IMR-90 (cell line): ENCODE results near the gene ZDHHC14. TPM values are rescaled to one million over a fixed set of nuclear protein-coding genes. Genes with fewer than 3 reads are reported as not detected.

Source experiments
- ATAC-seq: fragments of 200-7000 bp; cut with Tn5 transposase; 2 replicates; pipeline ENCODE4 v1.9.1; 2020; ENCODE audit warnings: low read depth, mild to moderate bottlenecking, moderate library complexity
- BruUV-seq: library from RNA; stranded (reverse); fragments of 400-500 nt; replicated peaks from 2 replicates; lab custom pipeline; 2021; lab: Mats Ljungman, UMichigan
- CTCF ChIA-PET: fragments of 300-600 bp; formaldehyde crosslinking; extraction: SDS; loops from one replicate; lab custom pipeline; 2021; ENCODE audit warnings: antibody characterized with exemption; lab: Yijun Ruan, JAX
- POLR2A ChIA-PET: fragments of 300-600 bp; sonication (Branson Sonifier 250); formaldehyde crosslinking; loops from one replicate; lab custom pipeline; 2022; ENCODE audit warnings: antibody characterized with exemption; ENCODE audit not compliant: unreplicated experiment; lab: Charles Lee
- DNase-seq: peaks from one replicate; pipeline ENCODE4 v3.0.0; 2013
- H2AFZ ChIP-seq: replicated peaks from 2 replicates; pipeline ENCODE3; 2013; ENCODE audit warnings: low read length, mild to moderate bottlenecking; ENCODE audit not compliant: poor library complexity
- H2AK5ac ChIP-seq: 2 replicates; pipeline ENCODE4 v1.6.1; 2013; ENCODE audit warnings: low read depth, low read length, inconsistent platforms
- H2AK9ac ChIP-seq: replicated peaks from 2 replicates; pipeline ENCODE3; 2013; ENCODE audit warnings: mild to moderate bottlenecking, low read depth, low read length, moderate library complexity; ENCODE audit not compliant: poor library complexity
- H2BK120ac ChIP-seq: 2 replicates; pipeline ENCODE4 v1.6.1; 2013; ENCODE audit warnings: low read depth, low read length, inconsistent platforms
- H2BK15ac ChIP-seq: 3 replicates; pipeline ENCODE4 v1.6.1; 2013; ENCODE audit warnings: low read depth, low read length, inconsistent platforms
- H2BK20ac ChIP-seq: 2 replicates; pipeline ENCODE4 v1.6.1; 2013; ENCODE audit warnings: low read depth, mild to moderate bottlenecking, inconsistent platforms, low read length, moderate library complexity
- H2BK5ac ChIP-seq: 2 replicates; pipeline ENCODE4 v1.6.1; 2013; ENCODE audit warnings: mild to moderate bottlenecking, low read depth, low read length, inconsistent platforms; ENCODE audit not compliant: poor library complexity, severe bottlenecking
- H3K14ac ChIP-seq: replicated peaks from 2 replicates; pipeline ENCODE4 v1.6.1; 2013; ENCODE audit warnings: low read depth, low read length, inconsistent platforms
- H3K18ac ChIP-seq: 2 replicates; pipeline ENCODE4 v1.6.1; 2013; ENCODE audit warnings: low read depth, low read length, control low read depth
- H3K23ac ChIP-seq: 2 replicates; pipeline ENCODE4 v1.6.1; 2013; ENCODE audit warnings: low read depth, low read length, inconsistent platforms
- H3K27ac ChIP-seq: 2 replicates; pipeline ENCODE4 v1.5.1; 2013; ENCODE audit warnings: mild to moderate bottlenecking, control low read depth, low read length; ENCODE audit not compliant: insufficient read depth
- H3K27me3 ChIP-seq: 2 replicates; pipeline ENCODE4 v1.6.1; 2013; ENCODE audit warnings: low read length; ENCODE audit not compliant: control insufficient read depth, insufficient read depth
- H3K36me3 ChIP-seq: 2 replicates; pipeline ENCODE4 v1.6.1; 2013; ENCODE audit warnings: low read length, mixed read lengths; ENCODE audit not compliant: control insufficient read depth, insufficient read depth
- H3K4ac ChIP-seq: 2 replicates; pipeline ENCODE4 v1.6.1; 2013; ENCODE audit warnings: low read depth, low read length, inconsistent platforms
- H3K4me1 ChIP-seq: 2 replicates; pipeline ENCODE4 v1.6.1; 2013; ENCODE audit warnings: low read length, mixed read lengths; ENCODE audit not compliant: control insufficient read depth, insufficient read depth
- H3K4me2 ChIP-seq: 2 replicates; pipeline ENCODE4 v1.6.1; 2013; ENCODE audit warnings: low read depth, mild to moderate bottlenecking, control low read depth, low read length, moderate library complexity
- H3K4me3 ChIP-seq: 2 replicates; pipeline ENCODE4 v1.5.1; 2013; ENCODE audit warnings: low read depth, mild to moderate bottlenecking, control low read depth, low read length, moderate library complexity; ENCODE audit not compliant: insufficient read depth
- H3K56ac ChIP-seq: 2 replicates; pipeline ENCODE4 v1.6.1; 2013; ENCODE audit warnings: low read length, inconsistent platforms; ENCODE audit not compliant: insufficient read depth; ENCODE audit errors: extremely low read depth
- H3K79me1 ChIP-seq, 2 experiments: 2 replicates each; pipeline ENCODE4 v1.6.1; 2013; ENCODE audit warnings: low read length in 2 of 2, inconsistent platforms in 1 of 2, low read depth in 1 of 2
- H3K9ac ChIP-seq: 2 replicates; pipeline ENCODE4 v1.6.1; 2013; ENCODE audit warnings: low read depth, low read length, control low read depth
- H3K9me1 ChIP-seq: 2 replicates; pipeline ENCODE4 v1.6.1; 2013; ENCODE audit warnings: low read length, inconsistent platforms; ENCODE audit not compliant: insufficient read depth
- H3K9me3 ChIP-seq: 2 replicates; pipeline ENCODE4 v1.6.1; 2013; ENCODE audit warnings: low read length; ENCODE audit not compliant: control insufficient read depth, insufficient read depth
- H4K20me1 ChIP-seq: 2 replicates; pipeline ENCODE4 v1.6.1; 2013; ENCODE audit warnings: low read length, inconsistent platforms; ENCODE audit not compliant: insufficient read depth
- H4K5ac ChIP-seq: 2 replicates; pipeline ENCODE4 v1.6.1; 2013; ENCODE audit warnings: mild to moderate bottlenecking, low read depth, low read length, control low read depth
- H4K8ac ChIP-seq, 2 experiments: 2 replicates each; pipeline ENCODE4 v1.6.1; 2013; ENCODE audit warnings: low read depth in 2 of 2, low read length in 2 of 2, control low read depth in 1 of 2, inconsistent platforms in 1 of 2
- H4K91ac ChIP-seq: 2 replicates; pipeline ENCODE4 v1.6.1; 2013; ENCODE audit warnings: low read depth, low read length, inconsistent platforms; ENCODE audit not compliant: insufficient read depth
- CEBPB ChIP-seq: IDR thresholded peaks from 2 replicates; pipeline ENCODE4 v1.6.1; 2012; ENCODE audit warnings: low read depth, low read length, improper control_type of control experiment
- CHD1 ChIP-seq: IDR thresholded peaks from 2 replicates; pipeline ENCODE4 v1.6.1; 2012; ENCODE audit warnings: low read depth, low read length, improper control_type of control experiment
- MAZ ChIP-seq: IDR thresholded peaks from 2 replicates; pipeline ENCODE4 v1.6.1; 2012; ENCODE audit warnings: low read depth, mild to moderate bottlenecking, low read length, improper control_type of control experiment, moderate library complexity, borderline replicate concordance
- POLR2A ChIP-seq: IDR thresholded peaks from 2 replicates; pipeline ENCODE4 v1.6.1; 2012; ENCODE audit warnings: mild to moderate bottlenecking, low read depth, low read length
- RAD21 ChIP-seq: IDR thresholded peaks from 2 replicates; pipeline ENCODE4 v1.6.1; 2012; ENCODE audit warnings: low read length, improper control_type of control experiment
- RCOR1 ChIP-seq: IDR thresholded peaks from 2 replicates; pipeline ENCODE4 v1.6.1; 2012; ENCODE audit warnings: mild to moderate bottlenecking, low read length, improper control_type of control experiment; ENCODE audit not compliant: insufficient replicate concordance
- RFX5 ChIP-seq: IDR thresholded peaks from 2 replicates; pipeline ENCODE4 v1.8.0; 2012; ENCODE audit warnings: low read depth, mild to moderate bottlenecking, low read length, moderate library complexity
- dilution Hi-C: fragments of 300-500 bp; cut with HindIII; formaldehyde crosslinking; loops from one replicate; pipeline ENCODE4 v1.14.3; 2018; ENCODE audit warnings: low sequenced_read_pairs; ENCODE audit not compliant: unreplicated experiment
- in situ Hi-C: fragments of 300-500 bp; cut with MboI; formaldehyde crosslinking; loops from 3 replicates; pipeline ENCODE4 v1.14.3; 2019; ENCODE audit warnings: low sequenced_read_pairs, inconsistent platforms, mixed read lengths
- intact Hi-C: fragments of 100-400 bp; cut with micrococcal nuclease; formaldehyde crosslinking; loops from 2 replicates; pipeline ENCODE4 v1.10.0; 2022
- polyA plus RNA-seq, 3 experiments: library from polyadenylated mRNA; depleted of rRNA; stranded (reverse); fragments of >200 nt; gene quantifications; 2 replicates each; pipeline ENCODE4 v1.2.3, GENCODE V29; 2012; ENCODE audit warnings: low replicate concordance in 1 of 3
- total RNA-seq: library from RNA; depleted of rRNA; stranded (reverse); fragments of >200 nt; gene quantifications from 2 replicates; pipeline ENCODE4 v1.2.3, GENCODE V29; 2012
- TF ChIP-seq, protein P1 (sequence below): conservative IDR thresholded peaks from 2 replicates; pipeline ENCODE4 v1.5.1; 2012; ENCODE audit warnings: mild to moderate bottlenecking, low read depth, low read length, improper control_type of control experiment
- TF ChIP-seq, protein P2 (sequence below): fragments of 150-350 bp; IDR thresholded peaks from 2 replicates; pipeline ENCODE4 v1.6.1; 2017; ENCODE audit warnings: mild to moderate bottlenecking, antibody characterized with exemption, low read length, low read depth

ZDHHC14 gene
- total and polyA plus RNA-seq, 2 of the 4 experiments (the other 2 are of a cell fraction): 0.90 to 2.0 TPM

DNA sequence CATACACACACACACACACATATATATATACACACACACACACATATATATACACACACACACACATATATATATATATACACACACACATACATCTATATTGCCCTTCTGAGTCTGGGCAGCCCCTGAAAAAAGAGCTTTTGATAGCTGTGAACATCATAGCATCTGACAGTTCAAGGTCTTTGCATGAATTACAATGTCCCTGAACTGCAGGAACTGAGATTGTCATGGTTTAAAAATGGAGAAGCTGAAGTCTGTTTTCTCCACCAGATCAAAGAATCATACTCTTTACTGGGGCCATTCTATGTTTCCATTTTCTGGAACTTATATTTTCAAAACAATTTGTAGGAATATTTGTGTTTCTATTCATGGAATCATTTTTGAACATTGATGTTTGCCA, 189.8 kb downstream of the ZDHHC14 start:
- H2AK5ac ChIP-seq: no peak overlapping the region
- H4K91ac ChIP-seq: no peak overlapping the region
- H2BK120ac ChIP-seq: no peak overlapping the region
- no TSS peak for BruUV-seq
- H4K20me1 ChIP-seq: no peaks in the 10 kb centered on the region
- H3K4me3 ChIP-seq: no peak overlapping the region
- no peak overlapping the region for H3K27ac ChIP-seq
- H4K5ac ChIP-seq: no peak overlapping the region
- H3K56ac ChIP-seq: no peak overlapping the region
- no peak overlapping the region for H4K8ac ChIP-seq
- intact Hi-C loops: no loop called here
- no peak overlapping the region for H2BK20ac ChIP-seq
- no peak overlapping the region for H3K14ac ChIP-seq
- H2AFZ ChIP-seq: no peak overlapping the region
- no peaks in the 10 kb centered on the region for H3K36me3 ChIP-seq
- H2AK9ac ChIP-seq: no peak overlapping the region
- no peaks in the 10 kb centered on the region for H3K79me1 ChIP-seq
- no peaks in the 10 kb centered on the region for H3K9me3 ChIP-seq
- TF ChIP-seq CEBPB (no peak), MAZ (no peak), RCOR1 (no peak), CHD1 (no peak), POLR2A (no peak), RFX5 (no peak), RAD21 (no peak)
- TF ChIP-seq, protein P1, sequence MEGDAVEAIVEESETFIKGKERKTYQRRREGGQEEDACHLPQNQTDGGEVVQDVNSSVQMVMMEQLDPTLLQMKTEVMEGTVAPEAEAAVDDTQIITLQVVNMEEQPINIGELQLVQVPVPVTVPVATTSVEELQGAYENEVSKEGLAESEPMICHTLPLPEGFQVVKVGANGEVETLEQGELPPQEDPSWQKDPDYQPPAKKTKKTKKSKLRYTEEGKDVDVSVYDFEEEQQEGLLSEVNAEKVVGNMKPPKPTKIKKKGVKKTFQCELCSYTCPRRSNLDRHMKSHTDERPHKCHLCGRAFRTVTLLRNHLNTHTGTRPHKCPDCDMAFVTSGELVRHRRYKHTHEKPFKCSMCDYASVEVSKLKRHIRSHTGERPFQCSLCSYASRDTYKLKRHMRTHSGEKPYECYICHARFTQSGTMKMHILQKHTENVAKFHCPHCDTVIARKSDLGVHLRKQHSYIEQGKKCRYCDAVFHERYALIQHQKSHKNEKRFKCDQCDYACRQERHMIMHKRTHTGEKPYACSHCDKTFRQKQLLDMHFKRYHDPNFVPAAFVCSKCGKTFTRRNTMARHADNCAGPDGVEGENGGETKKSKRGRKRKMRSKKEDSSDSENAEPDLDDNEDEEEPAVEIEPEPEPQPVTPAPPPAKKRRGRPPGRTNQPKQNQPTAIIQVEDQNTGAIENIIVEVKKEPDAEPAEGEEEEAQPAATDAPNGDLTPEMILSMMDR: no peak
- TF ChIP-seq, protein P2, sequence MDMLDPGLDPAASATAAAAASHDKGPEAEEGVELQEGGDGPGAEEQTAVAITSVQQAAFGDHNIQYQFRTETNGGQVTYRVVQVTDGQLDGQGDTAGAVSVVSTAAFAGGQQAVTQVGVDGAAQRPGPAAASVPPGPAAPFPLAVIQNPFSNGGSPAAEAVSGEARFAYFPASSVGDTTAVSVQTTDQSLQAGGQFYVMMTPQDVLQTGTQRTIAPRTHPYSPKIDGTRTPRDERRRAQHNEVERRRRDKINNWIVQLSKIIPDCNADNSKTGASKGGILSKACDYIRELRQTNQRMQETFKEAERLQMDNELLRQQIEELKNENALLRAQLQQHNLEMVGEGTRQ: no peak
- in situ Hi-C loops: no loop called here
- H2BK5ac ChIP-seq: no peak overlapping the region
- no peaks in the 10 kb centered on the region for H3K4me1 ChIP-seq
- H3K9me1 ChIP-seq: 0 out of 2 replicates have a peak, but pooled peaks cover 2% of the 10 kb centered on the region
- ChIA-PET POLR2A (no interaction called here), CTCF (no interaction called here)
- dilution Hi-C loops: no loop called here
- no peak overlapping the region for H3K18ac ChIP-seq
- no peak for ATAC-seq
- no peaks in the 10 kb centered on the region; the same call in 1 of the 2 replicates for H3K27me3 ChIP-seq
- no peak overlapping the region for H2BK15ac ChIP-seq
- no peak overlapping the region for H3K4ac ChIP-seq
- no peak overlapping the region for H3K4me2 ChIP-seq
- no peak overlapping the region for H3K23ac ChIP-seq
- no peak for DNase-seq
- H3K9ac ChIP-seq: no peak overlapping the region
